Inflammatory macrophage treated with lipopolysaccharide for 1 hour (primary cell): ENCODE measurements around the gene FRZB.

Experiments used
- DNase-seq, 2 donors: peaks; one replicate each; pipeline ENCODE4 v3.0.0-alpha.2; 2020 to 2022

The FRZB gene

GRCh38 chr2:182833084-182833854 is 33.2 kb downstream of the FRZB start:
- no peak for DNase-seq

GRCh38 chr2:182831921-182832320 is 34.5 kb downstream of the FRZB start:
- DNase-seq, result no peak

- no peak for DNase-seq
Observed at GRCh38 chr2:182831101-182831500, 35.3 kb downstream of the FRZB start.

GRCh38 chr2:182827182-182827879 is 39.1 kb downstream of the FRZB start:
- no peak for DNase-seq

GRCh38 chr2:182826496-182826895 is 39.9 kb downstream of the FRZB start:
- DNase-seq, result no peak

GRCh38 chr2:182826064-182826463 is 40.4 kb downstream of the FRZB start:
- DNase-seq, result no peak

GRCh38 chr2:182824767-182825158 is 41.7 kb downstream of the FRZB start:
- DNase-seq, result no peak

GRCh38 chr2:182824056-182824766 is 42.2 kb downstream of the FRZB start:
- DNase-seq, result no peak

GRCh38 chr2:182822733-182823132 is 43.7 kb downstream of the FRZB start:
- no peak for DNase-seq

GRCh38 chr2:182821182-182821581 is 45.3 kb downstream of the FRZB start:
- no peak for DNase-seq

- no peak for DNase-seq
Observed at GRCh38 chr2:182819412-182819811, 47.0 kb downstream of the FRZB start.

GRCh38 chr2:182818925-182819324 is 47.5 kb downstream of the FRZB start:
- no peak for DNase-seq

- DNase-seq, result no peak
Observed at GRCh38 chr2:182818501-182818900, 47.9 kb downstream of the FRZB start.

GRCh38 chr2:182817558-182817957 is 48.9 kb downstream of the FRZB start:
- DNase-seq, result no peak

GRCh38 chr2:182816866-182817265 is 49.6 kb downstream of the FRZB start:
- no peak for DNase-seq

GRCh38 chr2:182814804-182815203 is 51.6 kb downstream of the FRZB start:
- no peak for DNase-seq

- no peak for DNase-seq
Observed at GRCh38 chr2:182814380-182814779, 52.1 kb downstream of the FRZB start.

- DNase-seq, result no peak
Observed at GRCh38 chr2:182810087-182810486, 56.4 kb downstream of the FRZB start.

GRCh38 chr2:182807319-182807718 is 59.1 kb downstream of the FRZB start:
- no peak for DNase-seq

GRCh38 chr2:182804128-182804527 is 62.3 kb downstream of the FRZB start:
- DNase-seq, result no peak

GRCh38 chr2:182798736-182799135 is 67.7 kb downstream of the FRZB start:
- DNase-seq, result no peak

GRCh38 chr2:182792441-182792840 is 74.0 kb downstream of the FRZB start:
- DNase-seq, result no peak

- DNase-seq, result no peak
Observed at GRCh38 chr2:182784777-182785176, 81.7 kb downstream of the FRZB start.
